ENCODE measurements around the gene RABGGTA.
"Not testable (repeated sequence)": the region's sequence is repeated elsewhere in the genome, so short reads cannot be mapped to it uniquely, and the experiment has no call there.

DNA sequence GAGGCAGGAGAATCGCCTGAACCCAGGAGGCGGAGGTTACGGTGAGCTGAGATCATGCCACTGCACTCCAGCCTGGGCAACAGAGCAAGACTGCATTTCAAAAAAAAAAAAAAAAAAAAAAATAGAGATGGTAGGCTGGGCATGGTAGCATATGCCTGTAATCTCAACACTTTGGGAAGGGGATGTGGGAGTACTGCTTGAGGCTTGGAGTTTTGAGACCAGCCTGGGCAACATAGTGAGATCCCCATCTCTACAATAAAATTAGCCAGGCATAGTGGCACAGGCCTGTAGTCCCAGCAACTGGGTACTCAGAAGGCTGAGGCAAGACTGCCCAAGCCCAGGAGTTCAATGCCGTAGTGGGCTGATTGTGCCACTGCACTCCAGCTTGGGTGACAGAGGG lies 48.4 kb downstream of the RABGGTA start:
- TF ChIP-seq CTCF (IDR thresholded peaks at IDR 0.05; ENCODE audit: low read length); EZH2 (IDR thresholded peaks at IDR 0.05; ENCODE audit: borderline replicate concordance, low read length): not testable (repeated sequence)

Measured in OCI-LY1 (cell line).